HEK293T (cell line): ENCODE measurements around the gene GRM7.

ENCODE experiments used
- BHLHE40 ChIP-seq: fragments of 450-650 bp; IDR thresholded peaks from 2 replicates; pipeline ENCODE4 v1.6.1; 2016; ENCODE audit warnings: mild to moderate bottlenecking, moderate library complexity, borderline replicate concordance
- FOXM1 ChIP-seq: fragments of 450-650 bp; IDR thresholded peaks from 2 replicates; pipeline ENCODE4 v1.6.1; 2017; ENCODE audit warnings: mild to moderate bottlenecking, borderline replicate concordance
- SP1 ChIP-seq: fragments of 450-650 bp; IDR thresholded peaks from 2 replicates; pipeline ENCODE4 v1.6.1; 2017
- TARDBP ChIP-seq: fragments of 450-650 bp; IDR thresholded peaks from 2 replicates; pipeline ENCODE4 v1.6.1; 2016

- no peak for TF ChIP-seq FOXM1
- no peak for TF ChIP-seq TARDBP
- TF ChIP-seq BHLHE40, result no peak
- no peak for TF ChIP-seq SP1
These were observed 201.8 kb downstream of the GRM7 start for GRCh38 chr3:7062714-7063113.
